ENCODE measurements around the gene FOXP1. TPM values are rescaled to one million over a fixed set of nuclear protein-coding genes. Genes with fewer than 3 reads are reported as not detected.

Gene FOXP1
- total RNA-seq, 1 experiment from 2014 or later = 2.9 TPM

Small RNA genes lying within 50 kb of the gene (microRNA-seq; reads per million reads assigned to microRNA genes)
- not detected for gene MIR1284 (ENCODE audit: unreplicated experiment)

Other genes starting within 250 kb of the FOXP1 start
- gene EIF4E3, start 141.7 kb upstream of the FOXP1 start, total RNA-seq (2021; ENCODE audit: unreplicated experiment) = 0.39 TPM
- 0.15 TPM for gene GPR27, start 170.1 kb upstream of the FOXP1 start, total RNA-seq (2021; ENCODE audit: unreplicated experiment)
- not detected for gene PROK2, start 201.4 kb upstream of the FOXP1 start, total RNA-seq (2021; ENCODE audit: unreplicated experiment)

Measured in Panc1 (cell line).